A549 (cell line): Measurements from ENCODE around the gene KCNQ1. TPM values are rescaled to one million over a fixed set of nuclear protein-coding genes. Genes with fewer than 3 reads are reported as not detected.
A peak's percentile ranks its signal among the peaks of the same experiment; 100 is the strongest.

Experiments
- ATAC-seq, 2 experiments: fragments of 200-7000 bp in 1 of 2; fragments of >200 bp in 1 of 2; cut with Nextera tagmentation in 1 of 2; cut with Tn5 transposase in 1 of 2; 3 replicates each; pipeline versions ENCODE4 v1.8.0 to v1.9.1; 2018 to 2020; ENCODE audit warnings: mild to moderate bottlenecking in 1 of 2, moderate library complexity in 1 of 2
- CTCF ChIA-PET: fragments of 300-600 bp; sonication (Branson Sonifier 250); formaldehyde crosslinking; extraction: SDS; loops from one replicate; lab custom pipeline; 2021; ENCODE audit warnings: antibody characterized with exemption, inconsistent platforms; lab: Yijun Ruan, JAX
- POLR2A ChIA-PET: fragments of 350-600 bp; formaldehyde crosslinking; extraction: SDS; loops from one replicate; lab custom pipeline; 2021; ENCODE audit warnings: antibody characterized with exemption, inconsistent platforms; lab: Yijun Ruan, JAX
- DNase-seq, 2 experiments: peaks; one replicate each; pipeline versions ENCODE4 v3.0.0 to v3.0.0-alpha.2; 2011 to 2016; ENCODE audit warnings: low read depth in 1 of 2, low spot score in 1 of 2
- FAIRE-seq: peaks from 2 replicates; lab custom pipeline; 2011; peaks lifted over from hg19 to GRCh38; lab: Jason Lieb, UNC
- H3K27ac ChIP-seq, 2 experiments: fragments of >200 bp; sonication (Bioruptor Twin); formaldehyde crosslinking; 3 replicates each; pipeline ENCODE4 v1.5.1; 2016 to 2017
- H3K4me1 ChIP-seq: fragments of >200 bp; sonication (Bioruptor Twin); formaldehyde crosslinking; 3 replicates; pipeline ENCODE4 v1.6.1; 2016
- H3K4me2 ChIP-seq: fragments of >200 bp; sonication (Bioruptor Twin); formaldehyde crosslinking; 3 replicates; pipeline ENCODE4 v1.6.1; 2016
- H3K4me3 ChIP-seq: fragments of >200 bp; sonication (Bioruptor Twin); formaldehyde crosslinking; 3 replicates; pipeline ENCODE4 v1.5.1; 2016
- H3K9me3 ChIP-seq: fragments of >200 bp; sonication (Bioruptor Twin); formaldehyde crosslinking; 3 replicates; pipeline ENCODE4 v1.6.1; 2016
- ATOH8 ChIP-seq: fragments of 250-450 bp; sonication (Bioruptor Pico); IDR thresholded peaks from 2 replicates; pipeline ENCODE4 v1.5.0; 2020; ENCODE audit warnings: low read depth, mild to moderate bottlenecking, moderate library complexity
- CTCF ChIP-seq: fragments of >200 bp; sonication (Bioruptor Twin); formaldehyde crosslinking; IDR thresholded peaks from 3 replicates; pipeline ENCODE4 v1.5.1; 2016
- E2F6 ChIP-seq: IDR thresholded peaks from 2 replicates; pipeline ENCODE4 v1.6.1; 2012; ENCODE audit warnings: low read depth, borderline replicate concordance
- EHMT2 ChIP-seq: fragments of 200-600 bp; sonication (generic); IDR thresholded peaks from 2 replicates; pipeline ENCODE4 v1.6.1; 2016; ENCODE audit warnings: antibody characterized with exemption, low read depth, mild to moderate bottlenecking, moderate library complexity
- ESRRA ChIP-seq: fragments of 150-350 bp; IDR thresholded peaks from 2 replicates; pipeline ENCODE4 v1.6.1; 2014; ENCODE audit warnings: mild to moderate bottlenecking, low read length, borderline replicate concordance
- FOSL2 ChIP-seq, 2 experiments: fragments of 450-650 bp in 1 of 2; fragments of >200 bp in 1 of 2; sonication (Bioruptor Twin) in 1 of 2; formaldehyde crosslinking; IDR thresholded peaks; 2 replicates each; pipeline versions ENCODE4 v1.5.0 to v1.6.1; 2016 to 2020; ENCODE audit warnings: mild to moderate bottlenecking in 1 of 2, moderate library complexity in 1 of 2
- FOXS1 ChIP-seq: fragments of 250-450 bp; sonication (Bioruptor Pico); IDR thresholded peaks from 2 replicates; pipeline ENCODE4 v1.5.0; 2020; ENCODE audit warnings: mild to moderate bottlenecking, moderate library complexity
- HEYL ChIP-seq: fragments of 250-450 bp; sonication (Bioruptor Pico); IDR thresholded peaks from 2 replicates; pipeline ENCODE4 v1.8.0; 2021; ENCODE audit warnings: mild to moderate bottlenecking, moderate library complexity
- JUN ChIP-seq, 2 experiments: fragments of >200 bp; sonication (Bioruptor Twin); formaldehyde crosslinking; IDR thresholded peaks; 2 replicates in 1 of 2; 3 replicates in 1 of 2; pipeline ENCODE4 v1.6.1; 2016 to 2017
- JUNB ChIP-seq: fragments of >200 bp; sonication (Bioruptor Twin); formaldehyde crosslinking; IDR thresholded peaks from 2 replicates; pipeline ENCODE4 v1.6.1; 2016
- PHF8 ChIP-seq: fragments of 200-600 bp; sonication (generic); IDR thresholded peaks from 2 replicates; pipeline ENCODE4 v1.6.1; 2016; ENCODE audit warnings: low read depth, mild to moderate bottlenecking, antibody characterized with exemption, moderate library complexity, borderline replicate concordance
- POLR2AphosphoS2 ChIP-seq: conservative IDR thresholded peaks from 2 replicates; pipeline ENCODE4 v1.6.1; 2012; ENCODE audit warnings: low read length, improper control_type of control experiment, inconsistent platforms
- RAD21 ChIP-seq, 2 experiments: fragments of >200 bp in 1 of 2; sonication (Bioruptor Twin) in 1 of 2; formaldehyde crosslinking in 1 of 2; IDR thresholded peaks in 1 of 2; conservative IDR thresholded peaks in 1 of 2; 2 replicates in 1 of 2; 3 replicates in 1 of 2; pipeline ENCODE4 v1.6.1; 2012 to 2018; ENCODE audit warnings: inconsistent platforms in 1 of 2
- RARB ChIP-seq: fragments of 250-450 bp; sonication (Bioruptor Pico); IDR thresholded peaks from 2 replicates; pipeline ENCODE4 v1.8.0; 2021; ENCODE audit warnings: mild to moderate bottlenecking, moderate library complexity
- RFX5 ChIP-seq: fragments of 450-650 bp; IDR thresholded peaks from 2 replicates; pipeline ENCODE4 v1.7.1; 2014; ENCODE audit warnings: antibody characterized with exemption, mild to moderate bottlenecking, moderate library complexity
- RNF2 ChIP-seq: fragments of 200-600 bp; sonication (generic); IDR thresholded peaks from 2 replicates; pipeline ENCODE4 v1.6.1; 2016; ENCODE audit warnings: low read depth, mild to moderate bottlenecking, antibody characterized with exemption, moderate library complexity, borderline replicate concordance
- SMC3 ChIP-seq: fragments of >200 bp; sonication (Bioruptor Twin); formaldehyde crosslinking; IDR thresholded peaks from 3 replicates; pipeline ENCODE4 v1.6.1; 2018; ENCODE audit warnings: inconsistent platforms
- SREBF2 ChIP-seq: fragments of 450-650 bp; IDR thresholded peaks from 2 replicates; pipeline ENCODE4 v1.6.1; 2014; ENCODE audit warnings: mild to moderate bottlenecking, moderate library complexity
- TFCP2L1 ChIP-seq: fragments of 250-450 bp; sonication (Bioruptor Pico); IDR thresholded peaks from 2 replicates; pipeline ENCODE4 v1.5.0; 2021; ENCODE audit warnings: mild to moderate bottlenecking
- TP53 ChIP-seq: fragments of 250-450 bp; sonication (Bioruptor Pico); IDR thresholded peaks from 2 replicates; pipeline ENCODE4 v1.5.0; 2021; ENCODE audit warnings: mild to moderate bottlenecking, moderate library complexity
- USF2 ChIP-seq: fragments of 450-650 bp; IDR thresholded peaks from 2 replicates; pipeline ENCODE4 v1.6.1; 2014; ENCODE audit warnings: antibody characterized with exemption
- ZC3H11A ChIP-seq: fragments of 450-650 bp; IDR thresholded peaks from 2 replicates; pipeline ENCODE4 v1.6.1; 2014; ENCODE audit warnings: antibody characterized with exemption, mild to moderate bottlenecking
- ZNF302 ChIP-seq: fragments of 250-450 bp; sonication (Bioruptor Pico); IDR thresholded peaks from 2 replicates; pipeline ENCODE4 v1.9.0; 2021; ENCODE audit warnings: inconsistent platforms, mild to moderate bottlenecking, moderate library complexity
- ZSCAN20 ChIP-seq: fragments of 250-450 bp; sonication (Bioruptor Pico); IDR thresholded peaks from 2 replicates; pipeline ENCODE4 v1.8.0; 2022; ENCODE audit warnings: mild to moderate bottlenecking, moderate library complexity
- WGBS: methylation state at CpG from one replicate; pipeline ENCODE4 v1.1.6; 2017; ENCODE audit errors: missing lambda C conversion rate; 5-methylcytosine and 5-hydroxymethylcytosine counted together
- polyA plus RNA-seq, 4 experiments: library from polyadenylated mRNA; depleted of rRNA in 3 of 4; stranded (reverse); fragments of >200 nt; fragmentation: RNase III in 1 of 4; extraction: RNeasy Plus Mini Kit Qiagen cat#74134 plus additional on column Dnase treatment in 1 of 4; gene quantifications; 2 replicates in 3 of 4; 3 replicates in 1 of 4; pipeline ENCODE4 v1.2.3, GENCODE V29; 2011 to 2017

Gene KCNQ1
- polyA plus RNA-seq, 2 of the 4 experiments (the other 2 are of a cell fraction), result 0.14 to 0.17 TPM

GRCh38 chr11:2888266-2888968 lies 443.6 kb downstream of the KCNQ1 start:
- TF ChIP-seq SREBF2 (no peak), RAD21 (conservative IDR thresholded peaks at IDR 0.05 in 1 of 2, IDR thresholded peaks at IDR 0.05 in 1 of 2) (peak; percentile 97 to 99), SMC3 (peak; percentile 97), CTCF (peak; percentile 94)
- Histone ChIP-seq H3K9me3 (no peaks in the 10 kb centered on the region), H3K4me1 (peaks cover 21% of the 10 kb centered on the region), H3K4me2 (no peak overlapping the region), H3K27ac (no peak overlapping the region), H3K4me3 (no peak overlapping the region)
- peak; percentile 47 to 81 for ATAC-seq
- 17% methylated on average over 20 of the region's 25 CpGs for WGBS
- DNase-seq, result peak; percentile 75 to 85
- CTCF ChIA-PET, result interaction anchor here (0.6 to 21.2 kb wide), 53 partner anchors 8 to 702 kb away, joined by 3 to 1059 read pairs (median 4); partner anchors contain the start of genes PHLDA2 and TSSC4
- FAIRE-seq, result no peak
- POLR2A ChIA-PET, result interaction anchor here (1.4 to 1.6 kb wide), 2 partner anchors 41 to 355 kb away, joined by 8 read pairs; partner anchors contain the start of gene PHLDA2

- Histone ChIP-seq H3K4me1 (peaks cover 21% of the 10 kb centered on the region), H3K27ac (no peak overlapping the region), H3K4me3 (no peak overlapping the region), H3K9me3 (no peaks in the 10 kb centered on the region), H3K4me2 (no peak overlapping the region)
- 69% methylated on average over 10 of the region's 16 CpGs for WGBS
- CTCF ChIA-PET, result interaction anchor here (0.6 to 21.2 kb wide), 28 partner anchors 9 to 695 kb away, joined by 3 to 1059 read pairs (median 5); partner anchors contain the start of gene PHLDA2
- no peak for ATAC-seq
- no peak for FAIRE-seq
- TF ChIP-seq EHMT2 (no peak), JUN (IDR thresholded peaks at IDR 0.05) (no peak), RNF2 (no peak), ZSCAN20 (CRISPR knock-in tag) (no peak)
- POLR2A ChIA-PET, result no interaction called here
- DNase-seq, result no peak
These were observed 444.8 kb downstream of the KCNQ1 start for GRCh38 chr11:2889362-2890273.

GRCh38 chr11:2890466-2891294 lies 445.9 kb downstream of the KCNQ1 start:
- H3K27ac ChIP-seq, result no peak overlapping the region; a peak in 1 of 6 replicates
- TF ChIP-seq POLR2AphosphoS2 (no peak), E2F6 (no peak), USF2 (no peak), ZC3H11A (no peak), PHF8 (no peak), RFX5 (no peak), TFCP2L1 (CRISPR knock-in tag) (no peak), FOSL2 (IDR thresholded peaks at IDR 0.05) (no peak), FOSL2 (CRISPR knock-in tag; IDR thresholded peaks at IDR 0.05) (no peak), ESRRA (no peak), RNF2 (no peak), JUNB (no peak), FOXS1 (no peak), RARB (CRISPR knock-in tag) (no peak), ZNF302 (no peak), JUN (IDR thresholded peaks at IDR 0.05) (no peak), HEYL (CRISPR knock-in tag) (no peak), ATOH8 (CRISPR knock-in tag) (no peak), TP53 (CRISPR knock-in tag) (no peak)

More at GRCh38 chr11:2890466-2891294, 445.9 kb downstream of the KCNQ1 start:
- Histone ChIP-seq H3K4me2 (no peak overlapping the region), H3K4me3 (no peak overlapping the region), H3K4me1 (peaks cover 16% of the 10 kb centered on the region), H3K9me3 (no peaks in the 10 kb centered on the region)
- no peak for FAIRE-seq
- no peak for DNase-seq
- WGBS, result 95% methylated on average over 10 of the region's 28 CpGs
- ChIA-PET POLR2A (interaction anchor here (2.3 kb wide), 1 partner anchor 358 kb away, joined by 15 read pairs; no protein-coding TSS in a partner anchor), CTCF (interaction anchor here (0.9 to 21.2 kb wide), 16 partner anchors 13 to 586 kb away, joined by 3 to 1059 read pairs (median 7); partner anchors contain the start of genes PHLDA2 and TSSC4)
- ATAC-seq, result no peak
